GM12878 (cell line): ENCODE data around the gene VWA3B. TPM values are rescaled to one million over a fixed set of nuclear protein-coding genes. Genes with fewer than 3 reads are reported as not detected.

ENCODE experiments used
- ATAC-seq: fragments of 200-7000 bp; cut with Tn5 transposase; 3 replicates; pipeline ENCODE4 v1.9.1; 2020; ENCODE audit warnings: mild to moderate bottlenecking, moderate library complexity
- BruUV-seq: library from RNA; stranded (reverse); fragments of 400-500 nt; replicated peaks from 2 replicates; lab custom pipeline; 2021; lab: Mats Ljungman, UMichigan
- CTCF ChIA-PET: fragments of 300-600 bp; sonication (Branson Sonifier 250); formaldehyde crosslinking; extraction: SDS; loops from one replicate; lab custom pipeline; 2021; ENCODE audit warnings: inconsistent platforms; lab: Yijun Ruan, JAX
- POLR2A ChIA-PET: fragments of 350-600 bp; formaldehyde crosslinking; extraction: SDS; loops from one replicate; lab custom pipeline; 2021; ENCODE audit warnings: inconsistent platforms; lab: Charles Lee
- RAD21 ChIA-PET: fragments of 300-600 bp; sonication (Branson Sonifier 250); formaldehyde crosslinking; loops from one replicate; lab custom pipeline; 2023; ENCODE audit warnings: antibody characterized with exemption; ENCODE audit not compliant: unreplicated experiment; lab: Charles Lee
- SMC1A ChIA-PET: fragments of 300-600 bp; sonication (Branson Sonifier 250); formaldehyde crosslinking; loops from one replicate; lab custom pipeline; 2023; ENCODE audit not compliant: unreplicated experiment, uncharacterized antibody; lab: Charles Lee
- DNase-seq: peaks from one replicate; pipeline ENCODE4 v3.0.0-alpha.2; 2011; ENCODE audit warnings: low read depth, low spot score
- FAIRE-seq: peaks from 3 replicates; lab custom pipeline; 2011; peaks lifted over from hg19 to GRCh38; lab: Jason Lieb, UNC
- H2AFZ ChIP-seq: 2 replicates; pipeline ENCODE4 v1.6.0; 2011; ENCODE audit warnings: low read depth, low read length, control low read depth; ENCODE audit not compliant: control insufficient read depth
- H3K27ac ChIP-seq: 2 replicates; pipeline ENCODE4 v1.5.1; 2011; ENCODE audit warnings: control low read depth; ENCODE audit not compliant: control insufficient read depth, insufficient read depth
- H3K27me3 ChIP-seq, 2 experiments: replicated peaks in 1 of 2; 2 replicates each; pipeline versions ENCODE4 v1.6.0 to v1.6.1; 2011; ENCODE audit warnings: low read length in 1 of 2; ENCODE audit not compliant: control insufficient read depth in 2 of 2, insufficient read depth in 2 of 2
- H3K36me3 ChIP-seq, 2 experiments: 2 replicates each; pipeline ENCODE4 v1.5.1; 2011; ENCODE audit warnings: low read length in 1 of 2; ENCODE audit not compliant: control insufficient read depth in 2 of 2, insufficient read depth in 2 of 2
- H3K4me1 ChIP-seq: 2 replicates; pipeline ENCODE4 v1.6.1; 2011; ENCODE audit warnings: mild to moderate bottlenecking, low read length, moderate library complexity, mixed read lengths; ENCODE audit not compliant: control insufficient read depth, insufficient read depth
- H3K4me2 ChIP-seq: 2 replicates; pipeline ENCODE4 v1.6.0; 2011; ENCODE audit warnings: control low read depth; ENCODE audit not compliant: control insufficient read depth, insufficient read depth
- H3K4me3 ChIP-seq: fragments of 200-600 bp; sonication (generic); 2 replicates; pipeline ENCODE4 v1.5.1; 2016
- H3K79me2 ChIP-seq: 2 replicates; pipeline ENCODE4 v1.6.0; 2011; ENCODE audit warnings: low read length; ENCODE audit not compliant: control insufficient read depth, insufficient read depth
- H3K9ac ChIP-seq: 2 replicates; pipeline ENCODE4 v1.8.0; 2011; ENCODE audit warnings: low read length, control low read depth, mixed read lengths; ENCODE audit not compliant: control insufficient read depth, insufficient read depth
- H3K9me3 ChIP-seq: replicated peaks from 3 replicates; pipeline ENCODE4 v1.5.1; 2011; ENCODE audit warnings: mild to moderate bottlenecking, low read length; ENCODE audit not compliant: control insufficient read depth, insufficient read depth
- H4K20me1 ChIP-seq: 2 replicates; pipeline ENCODE4 v1.6.0; 2011; ENCODE audit not compliant: control insufficient read depth, insufficient read depth
- IKZF1 ChIP-seq: fragments of 450-650 bp; conservative IDR thresholded peaks from 2 replicates; pipeline ENCODE4 v1.6.1; 2017; ENCODE audit warnings: antibody characterized with exemption, mild to moderate bottlenecking
- NFIC ChIP-seq: IDR thresholded peaks from 2 replicates; pipeline ENCODE4 v1.6.1; 2012; ENCODE audit warnings: low read depth, mild to moderate bottlenecking, inconsistent platforms, low read length, moderate library complexity
- NR2F1 ChIP-seq: fragments of 450-650 bp; conservative IDR thresholded peaks from 2 replicates; pipeline ENCODE4 v1.6.1; 2017; ENCODE audit warnings: mild to moderate bottlenecking
- PAX5 ChIP-seq: IDR thresholded peaks from 2 replicates; pipeline ENCODE4 v1.6.1; 2011; ENCODE audit warnings: low read depth, low read length, borderline replicate concordance
- POLR2A ChIP-seq: IDR thresholded peaks from 2 replicates; pipeline ENCODE4 v1.6.1; 2011; ENCODE audit warnings: low read depth, mild to moderate bottlenecking, low read length
- RCOR1 ChIP-seq: conservative IDR thresholded peaks from 2 replicates; pipeline ENCODE4 v1.6.1; 2012; ENCODE audit warnings: low read depth, low read length, improper control_type of control experiment
- SPI1 ChIP-seq: IDR thresholded peaks from 2 replicates; pipeline ENCODE4 v1.6.1; 2011; ENCODE audit warnings: low read depth, mild to moderate bottlenecking, low read length, moderate library complexity, borderline replicate concordance; ENCODE audit not compliant: insufficient read depth
- SUPT20H ChIP-seq: IDR thresholded peaks from 2 replicates; pipeline ENCODE4 v1.6.1; 2011; ENCODE audit warnings: low read depth, mild to moderate bottlenecking, low read length, moderate library complexity, borderline replicate concordance; ENCODE audit not compliant: control insufficient read depth
- WGBS: methylation state at CpG from one replicate; pipeline ENCODE4 v1.1.6; 2016; ENCODE audit warnings: low lambda C conversion rate; ENCODE audit not compliant: insufficient replicate concordance, insufficient coverage; ENCODE audit errors: missing lambda C conversion rate; 5-methylcytosine and 5-hydroxymethylcytosine counted together
- in situ Hi-C: fragments of 300-500 bp; cut with MboI; formaldehyde crosslinking; loops from 9 replicates; pipeline ENCODE4 v1.14.3; 2018; ENCODE audit warnings: mixed read lengths
- intact Hi-C: fragments of 100-400 bp; cut with micrococcal nuclease; formaldehyde crosslinking; loops from one replicate; pipeline ENCODE4 v1.14.2; 2022; ENCODE audit not compliant: unreplicated experiment
- polyA plus RNA-seq, 11 experiments: library from polyadenylated mRNA; depleted of rRNA in 4 of 11; unstranded in 6 of 11; stranded (reverse) in 5 of 11; fragments of >200 nt; fragmentation: Nextera tagmentation in 4 of 11; fragmentation: Illumina TruSeq in 1 of 11; extraction: Ambion mirVana in 4 of 11; extraction: Trizol in 1 of 11; gene quantifications; 1 replicate in 1 of 11; 2 replicates in 10 of 11; pipeline versions ENCODE4 v1.2.1 to v1.2.3, GENCODE V29; 2011 to 2016; ENCODE audit warnings: inconsistent platforms in 2 of 11, missing spikeins in 2 of 11, low read depth in 1 of 11
- total RNA-seq, 4 experiments: library from RNA; depleted of rRNA in 3 of 4; stranded (reverse); fragments of >200 nt in 3 of 4; fragmentation: Illumina TruSeq in 1 of 4; extraction: Trizol in 1 of 4; gene quantifications; 2 replicates each; pipeline versions ENCODE4 v1.2.1 to v1.2.3, GENCODE V29; 2013 to 2021
- TF ChIP-seq, protein P1 (sequence below): fragments of 150-350 bp; IDR thresholded peaks from 2 replicates; pipeline ENCODE4 v1.6.1; 2016; ENCODE audit warnings: low read depth, low read length

Gene VWA3B
- total and polyA plus RNA-seq, 10 of the 15 experiments (the other 5 are each of a cell fraction or from before 2014, with no cell fraction given), result 0.04 to 0.86 (median 0.19) TPM; not detected in 4

DNA sequence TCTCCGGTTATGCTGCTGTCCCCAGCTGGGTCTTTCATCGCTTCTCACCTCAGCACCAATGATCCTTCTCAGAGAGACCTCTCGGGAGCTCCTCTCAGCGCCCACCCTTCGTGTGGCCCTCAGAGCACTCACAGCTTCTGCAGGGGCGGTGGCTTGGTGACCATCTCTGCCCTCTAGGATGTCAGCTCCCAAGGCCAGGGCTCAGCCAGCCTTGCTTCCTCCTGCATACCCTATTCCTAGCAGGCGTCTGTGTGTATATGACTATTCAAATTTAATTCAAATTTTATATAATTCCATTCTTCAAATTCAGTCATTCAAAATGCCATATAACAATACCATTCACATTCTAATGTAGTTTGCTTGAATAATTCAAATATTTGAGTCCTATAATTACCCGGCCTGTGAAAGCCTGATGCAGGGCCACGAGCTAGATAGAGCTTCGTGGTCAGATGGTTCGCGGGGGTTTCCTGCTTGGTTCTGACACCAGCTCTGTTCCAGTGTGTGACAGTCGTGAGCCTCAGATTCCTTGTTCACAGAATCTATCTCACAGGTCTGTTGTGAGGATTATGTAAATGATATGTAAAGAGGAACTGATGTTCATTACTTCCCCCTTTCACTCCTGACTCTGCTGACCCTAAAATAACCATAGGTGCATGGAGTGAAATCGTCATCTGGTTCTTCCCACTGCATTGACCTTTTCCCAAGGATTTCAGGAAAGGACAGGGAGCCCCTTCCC lies 165.2 kb downstream of the VWA3B start (continued):
- TF ChIP-seq, protein P1, sequence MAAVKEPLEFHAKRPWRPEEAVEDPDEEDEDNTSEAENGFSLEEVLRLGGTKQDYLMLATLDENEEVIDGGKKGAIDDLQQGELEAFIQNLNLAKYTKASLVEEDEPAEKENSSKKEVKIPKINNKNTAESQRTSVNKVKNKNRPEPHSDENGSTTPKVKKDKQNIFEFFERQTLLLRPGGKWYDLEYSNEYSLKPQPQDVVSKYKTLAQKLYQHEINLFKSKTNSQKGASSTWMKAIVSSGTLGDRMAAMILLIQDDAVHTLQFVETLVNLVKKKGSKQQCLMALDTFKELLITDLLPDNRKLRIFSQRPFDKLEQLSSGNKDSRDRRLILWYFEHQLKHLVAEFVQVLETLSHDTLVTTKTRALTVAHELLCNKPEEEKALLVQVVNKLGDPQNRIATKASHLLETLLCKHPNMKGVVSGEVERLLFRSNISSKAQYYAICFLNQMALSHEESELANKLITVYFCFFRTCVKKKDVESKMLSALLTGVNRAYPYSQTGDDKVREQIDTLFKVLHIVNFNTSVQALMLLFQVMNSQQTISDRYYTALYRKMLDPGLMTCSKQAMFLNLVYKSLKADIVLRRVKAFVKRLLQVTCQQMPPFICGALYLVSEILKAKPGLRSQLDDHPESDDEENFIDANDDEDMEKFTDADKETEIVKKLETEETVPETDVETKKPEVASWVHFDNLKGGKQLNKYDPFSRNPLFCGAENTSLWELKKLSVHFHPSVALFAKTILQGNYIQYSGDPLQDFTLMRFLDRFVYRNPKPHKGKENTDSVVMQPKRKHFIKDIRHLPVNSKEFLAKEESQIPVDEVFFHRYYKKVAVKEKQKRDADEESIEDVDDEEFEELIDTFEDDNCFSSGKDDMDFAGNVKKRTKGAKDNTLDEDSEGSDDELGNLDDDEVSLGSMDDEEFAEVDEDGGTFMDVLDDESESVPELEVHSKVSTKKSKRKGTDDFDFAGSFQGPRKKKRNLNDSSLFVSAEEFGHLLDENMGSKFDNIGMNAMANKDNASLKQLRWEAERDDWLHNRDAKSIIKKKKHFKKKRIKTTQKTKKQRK, result no peak
- TF ChIP-seq SUPT20H (no peak), NFIC (no peak), PAX5 (no peak), SPI1 (peak; percentile 60; the same call in 1 of the 2 replicates), IKZF1 (peak; percentile 51; the same call in 1 of the 2 replicates), POLR2A (no peak)

DNA sequence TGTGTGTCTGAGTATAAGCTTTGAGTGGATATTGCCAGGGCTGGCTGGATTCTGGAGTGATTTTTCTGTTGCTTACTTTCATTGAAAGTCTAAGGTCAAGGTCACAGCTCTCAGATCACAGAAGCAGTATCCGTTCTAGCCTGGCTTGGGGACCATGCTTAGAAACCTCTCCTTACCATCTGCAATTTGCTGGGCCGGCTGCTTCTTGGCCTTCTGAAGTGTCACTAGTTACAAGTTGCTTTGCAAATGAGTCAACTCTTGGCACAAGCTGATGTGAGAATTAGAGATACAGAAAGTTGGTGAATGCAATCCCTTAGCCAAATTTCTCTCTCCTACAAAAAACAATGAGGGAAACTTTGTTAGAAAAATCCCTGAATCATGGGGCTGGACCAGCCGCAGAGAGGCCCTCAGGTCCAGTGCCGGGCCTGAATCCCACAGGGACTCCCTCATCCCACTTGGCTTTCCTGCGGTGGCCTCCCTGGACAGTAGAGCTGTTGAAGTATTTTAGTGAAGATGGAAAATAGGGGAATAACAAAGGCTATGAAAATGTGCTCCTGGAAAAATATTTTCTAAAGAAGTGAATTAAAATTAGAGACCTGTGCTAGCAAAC lies 166.6 kb downstream of the VWA3B start:
- Histone ChIP-seq H3K9ac (no peak overlapping the region), H3K4me3 (no peak overlapping the region), H3K4me2 (no peak overlapping the region), H3K27me3 (no peaks in the 10 kb centered on the region), H3K9me3 (no peaks in the 10 kb centered on the region; the same call in 2 of the 3 replicates), H2AFZ (no peak overlapping the region), H3K27ac (no peak overlapping the region), H3K79me2 (no peaks in the 10 kb centered on the region), H3K4me1 (no peaks in the 10 kb centered on the region), H4K20me1 (no peaks in the 10 kb centered on the region), H3K36me3 (no peaks in the 10 kb centered on the region)
- DNase-seq, result no peak
- FAIRE-seq, result no peak
- ATAC-seq, result no peak
- no TSS peak for BruUV-seq
- CTCF ChIA-PET, result interaction anchor here (1.4 to 3.5 kb wide), 2 partner anchors 15 to 41 kb away, joined by 4 to 17 read pairs; no protein-coding TSS in a partner anchor
- TF ChIP-seq RCOR1 (no peak), NR2F1 (peak; percentile 37; the same call in 1 of the 2 replicates)
- POLR2A ChIA-PET, result no interaction called here
- in situ Hi-C loops, result loop anchor here (10.0 kb wide), 1 partner anchor 429 kb away; no protein-coding TSS in a partner anchor
- RAD21 ChIA-PET, result no interaction called here
- WGBS, result 50% methylated on average over 5 of the region's 5 CpGs
- intact Hi-C loops, result no loop called here
- SMC1A ChIA-PET, result interaction anchor here (0.7 to 2.2 kb wide), 4 partner anchors 12 to 27 kb away, joined by 3 to 6 read pairs (median 4); no protein-coding TSS in a partner anchor
